GM19455 (cell line): Measurements from ENCODE around the gene GPR68.
"Not testable (repeated sequence)": the region's sequence is repeated elsewhere in the genome, so short reads cannot be mapped to it uniquely, and the experiment has no call there.

Experiments
- ATAC-seq: cut with Tn5 transposase; IDR thresholded peaks from one replicate; pipeline ENCODE4 v1.9.1; 2021; ENCODE audit not compliant: unreplicated experiment

The GPR68 gene

GRCh38 chr14:91254461-91254860 lies 10.0 kb upstream of the GPR68 start:
- no peak for ATAC-seq

DNA sequence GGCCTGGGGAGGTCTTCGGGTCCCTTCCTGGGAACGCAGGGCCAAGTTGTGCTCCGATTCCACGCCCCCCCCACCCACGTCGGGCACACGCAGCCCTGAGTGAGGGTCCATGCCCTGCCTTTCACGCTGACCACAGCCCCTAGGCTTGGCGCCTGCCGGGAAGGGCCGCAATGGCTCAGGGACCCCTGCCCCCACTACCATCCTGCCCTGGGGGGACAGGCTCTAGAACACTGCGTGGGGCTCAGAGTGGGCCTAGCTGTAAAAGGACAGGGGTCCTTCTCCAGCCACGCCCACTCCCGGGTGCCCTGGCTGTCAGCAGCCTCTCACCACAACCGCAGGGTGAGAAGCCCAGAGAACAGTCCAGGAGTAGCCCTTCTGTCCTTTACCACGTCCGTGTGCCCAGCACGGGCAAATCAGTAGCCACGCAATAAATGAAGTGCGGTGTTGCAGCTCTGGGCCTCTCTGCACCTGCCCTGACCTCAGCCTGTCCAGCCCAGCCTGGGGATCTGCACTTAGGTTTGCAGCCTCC lies 9.4 kb upstream of the GPR68 start:
- no peak for ATAC-seq

DNA sequence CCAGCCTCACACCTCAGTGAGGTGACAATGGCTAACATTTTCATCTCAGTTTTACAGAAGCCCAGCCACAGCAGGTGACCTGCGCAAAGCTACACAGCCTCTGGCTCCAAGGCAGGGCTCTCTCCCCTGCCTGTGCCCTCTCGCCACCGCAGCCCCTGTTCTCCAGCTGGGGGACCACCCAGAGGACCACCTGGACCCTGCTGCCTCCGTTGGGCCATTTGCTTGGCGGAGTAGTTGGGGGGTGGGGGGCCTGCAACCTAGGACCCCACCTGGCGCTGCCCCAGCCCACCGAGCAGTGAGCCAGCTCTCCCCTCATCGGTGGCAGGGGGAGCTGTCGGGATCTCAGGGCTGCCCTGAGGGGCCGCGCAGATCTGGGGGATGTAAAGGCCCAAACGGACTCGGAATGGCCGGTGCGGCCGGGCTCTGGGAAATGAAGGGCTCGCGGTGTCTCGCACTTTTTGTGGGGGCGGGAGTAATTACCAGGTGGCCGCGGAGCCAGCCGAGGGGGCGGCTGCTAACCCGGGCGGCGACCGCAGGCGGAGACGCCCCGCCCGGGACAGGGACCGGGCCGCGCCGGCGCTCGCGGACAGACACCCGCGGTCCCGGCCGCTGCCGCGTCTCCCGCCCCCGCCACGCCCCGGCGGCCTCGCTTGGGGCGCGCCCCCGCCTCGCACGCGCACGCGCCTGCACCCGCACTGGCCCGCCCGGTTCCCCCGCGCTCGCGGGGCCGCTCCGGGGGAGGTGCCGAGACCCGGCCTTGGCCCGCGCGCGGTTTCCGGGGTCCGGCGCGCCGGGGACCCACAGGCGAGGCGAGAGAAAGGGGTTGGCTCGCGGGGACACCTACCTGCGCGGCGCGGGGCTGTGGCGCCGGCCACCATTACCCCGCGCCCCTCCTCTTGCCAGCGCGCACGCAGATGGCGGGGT lies 8.6 kb upstream of the GPR68 start:
- ATAC-seq, result no peak

- ATAC-seq, result no peak
Measured at GRCh38 chr14:91250912-91251311, 6.4 kb upstream of the GPR68 start.

GRCh38 chr14:91249841-91250616 lies 5.5 kb upstream of the GPR68 start:
- peak; percentile 75 for ATAC-seq

GRCh38 chr14:91246051-91246852 lies 1.7 kb upstream of the GPR68 start:
- no peak for ATAC-seq

DNA sequence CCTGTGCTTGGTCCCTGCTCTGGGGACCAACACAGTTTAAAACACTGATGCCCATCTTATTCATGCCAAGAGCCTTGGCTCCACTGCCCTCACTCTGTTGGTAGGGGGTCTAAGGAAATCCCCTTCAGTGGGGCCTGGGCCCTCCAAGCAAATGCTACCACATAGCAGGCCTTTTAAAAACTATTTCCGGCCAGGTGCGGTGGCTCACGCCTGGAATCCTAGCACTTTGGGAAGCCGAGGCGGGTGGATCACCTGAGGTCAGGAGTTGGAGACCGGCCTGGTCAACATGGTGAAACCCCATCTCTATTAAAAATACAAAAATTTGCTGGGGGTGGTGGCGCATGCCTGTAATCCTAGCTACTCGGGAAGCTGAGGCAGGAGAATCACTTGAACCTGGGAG lies 1.1 kb upstream of the GPR68 start:
- not testable (repeated sequence) for ATAC-seq

- no peak for ATAC-seq
Measured at GRCh38 chr14:91245029-91245428, 525 bp upstream of the GPR68 start.

- no peak for ATAC-seq
Measured at GRCh38 chr14:91243074-91243471, 1.4 kb downstream of the GPR68 start.

DNA sequence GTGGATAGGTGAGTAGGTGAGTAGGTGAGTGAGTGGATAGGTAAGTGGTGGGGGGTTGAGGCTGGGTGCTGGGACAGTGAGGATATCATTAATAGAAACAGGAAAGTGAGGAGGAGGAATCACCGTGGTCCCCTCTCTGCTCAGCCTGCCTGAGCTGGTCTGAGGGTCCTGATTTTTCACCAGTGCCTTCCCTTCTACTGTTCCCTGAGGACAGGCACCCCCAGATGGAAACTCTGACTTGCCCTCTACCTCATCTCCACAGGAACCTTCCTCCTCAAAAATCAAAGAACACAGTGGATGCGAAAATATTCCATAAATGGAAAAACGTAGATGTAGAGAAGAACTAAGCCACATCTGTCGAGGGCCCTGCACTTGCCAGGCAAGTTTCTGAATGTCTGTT lies 1.9 kb downstream of the GPR68 start:
- no peak for ATAC-seq

GRCh38 chr14:91241863-91242262 lies 2.6 kb downstream of the GPR68 start:
- peak; percentile 57 for ATAC-seq

GRCh38 chr14:91238661-91239060 lies 5.8 kb downstream of the GPR68 start:
- ATAC-seq, result no peak

DNA sequence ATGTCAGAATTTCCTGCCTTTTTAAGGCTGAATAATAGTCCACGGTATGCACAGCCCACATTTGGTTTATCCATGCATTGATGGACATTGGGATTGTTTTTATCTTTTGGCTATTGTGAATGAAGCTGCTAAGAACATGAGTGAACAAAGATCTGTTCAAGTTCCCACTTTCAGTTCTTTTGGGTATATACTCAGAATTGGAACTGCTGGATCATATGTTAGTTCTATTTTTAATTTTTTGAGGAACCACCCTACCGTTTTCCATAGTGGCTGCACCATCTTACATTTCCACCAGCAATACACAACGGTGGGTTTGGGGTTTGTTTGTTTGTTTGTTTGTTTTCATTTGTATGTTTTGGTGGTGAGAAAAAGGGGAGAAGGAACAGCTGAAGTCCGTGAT lies 6.4 kb downstream of the GPR68 start:
- no peak for ATAC-seq

DNA sequence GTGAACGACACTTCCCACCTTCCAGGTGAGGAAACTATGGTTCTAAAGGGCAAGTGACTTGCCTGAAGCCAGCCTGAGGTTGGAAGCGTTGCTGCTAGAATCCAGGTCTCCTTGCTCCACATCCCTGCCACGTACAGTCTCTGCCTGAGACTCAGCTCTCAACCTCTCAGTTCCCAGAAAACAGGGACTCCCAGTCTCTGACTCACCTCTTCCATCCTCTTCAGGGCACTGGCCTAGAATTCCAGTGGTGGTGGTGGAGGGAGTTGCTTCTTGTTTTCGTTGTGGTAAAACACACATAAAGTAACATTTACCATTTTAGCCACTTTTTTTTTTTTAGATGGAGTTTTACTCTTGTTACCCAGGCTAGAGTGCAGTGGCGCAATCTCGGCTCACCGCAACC lies 7.3 kb downstream of the GPR68 start:
- ATAC-seq, result no peak

DNA sequence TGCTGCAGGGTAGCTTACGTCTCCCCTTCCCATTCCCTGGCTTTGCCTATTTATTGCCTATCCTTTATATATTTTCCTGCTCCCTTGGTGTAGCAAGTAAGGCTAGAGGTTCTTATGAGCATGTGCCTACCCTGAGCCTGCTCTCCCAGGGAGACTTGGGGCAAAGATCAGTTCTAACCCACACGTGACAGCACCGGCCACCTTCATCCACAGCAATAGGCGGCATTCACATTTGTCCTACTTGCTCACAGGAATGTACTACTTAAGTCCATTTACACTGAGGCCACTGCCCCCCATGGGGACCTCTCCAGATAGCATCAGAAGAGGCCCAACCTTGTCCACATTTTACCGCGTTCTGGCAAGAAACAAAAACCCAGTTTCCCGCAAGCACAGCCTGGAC lies 8.7 kb downstream of the GPR68 start:
- ATAC-seq, result no peak

DNA sequence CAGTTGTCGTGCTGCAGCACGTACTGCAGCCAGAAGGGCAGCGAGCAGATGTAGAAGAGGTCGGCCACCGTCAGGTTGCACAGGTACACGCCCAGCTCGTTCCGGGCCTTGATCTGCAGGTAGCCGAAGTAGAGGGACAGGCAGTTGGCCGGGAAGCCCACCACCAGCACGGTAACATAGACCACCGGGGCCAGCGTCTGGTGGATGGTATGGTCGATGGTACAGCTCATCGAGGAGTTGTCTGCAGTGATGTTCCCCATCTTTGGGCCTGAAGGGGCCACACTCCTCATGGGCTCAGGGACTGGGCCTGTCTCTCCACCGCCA lies 9.8 kb downstream of the GPR68 start:
- ATAC-seq, result no peak

- ATAC-seq, result no peak
Measured at GRCh38 chr14:91233936-91234790, 10.3 kb downstream of the GPR68 start.

DNA sequence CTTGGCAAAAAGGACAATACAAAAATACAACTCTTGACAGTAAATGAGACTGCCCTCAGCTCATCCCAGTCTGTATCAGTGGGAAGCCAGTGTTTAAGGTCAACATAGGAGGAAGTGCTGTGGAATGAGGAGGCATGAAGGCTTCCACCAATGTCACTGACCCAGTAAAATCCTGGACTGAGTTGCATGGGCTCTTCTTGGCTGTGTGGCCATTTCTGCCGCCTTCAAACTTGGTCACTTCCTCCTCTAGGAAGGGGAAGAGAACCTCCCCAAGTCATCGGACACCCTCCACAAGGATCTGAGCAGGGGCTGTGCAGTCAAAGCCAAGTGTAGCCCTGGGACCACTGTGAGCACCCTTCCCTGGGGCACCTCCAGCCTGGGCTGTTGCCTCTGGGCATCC lies 11.9 kb downstream of the GPR68 start:
- ATAC-seq, result no peak

DNA sequence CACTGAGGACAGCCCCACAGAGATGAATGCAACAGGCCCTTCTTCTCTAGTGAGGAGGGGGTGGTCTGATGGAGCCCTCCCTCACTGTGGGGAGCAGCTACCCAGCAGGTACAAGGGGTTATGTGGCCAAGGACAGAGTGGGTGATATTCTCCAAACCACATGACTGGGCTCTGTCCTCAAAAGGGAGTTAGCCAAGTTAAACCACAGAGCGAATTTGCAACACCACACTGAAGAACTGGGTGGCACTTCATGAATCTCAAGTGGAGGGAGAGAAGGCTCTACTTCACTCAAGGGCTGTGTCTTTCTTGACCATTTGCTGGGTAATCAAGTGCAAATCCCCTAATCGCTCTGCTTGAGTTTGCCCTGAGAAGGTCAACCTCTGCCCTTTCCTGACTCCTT lies 12.5 kb downstream of the GPR68 start:
- ATAC-seq, result no peak

GRCh38 chr14:91231446-91231845 lies 13.1 kb downstream of the GPR68 start:
- no peak for ATAC-seq
